HG03064 (cell line): ENCODE results near the gene XKR7.

Source experiments
- ATAC-seq: cut with Tn5 transposase; IDR thresholded peaks from one replicate; pipeline ENCODE4 v1.9.1; 2021; ENCODE audit warnings: low read depth; ENCODE audit not compliant: unreplicated experiment

The XKR7 gene

DNA sequence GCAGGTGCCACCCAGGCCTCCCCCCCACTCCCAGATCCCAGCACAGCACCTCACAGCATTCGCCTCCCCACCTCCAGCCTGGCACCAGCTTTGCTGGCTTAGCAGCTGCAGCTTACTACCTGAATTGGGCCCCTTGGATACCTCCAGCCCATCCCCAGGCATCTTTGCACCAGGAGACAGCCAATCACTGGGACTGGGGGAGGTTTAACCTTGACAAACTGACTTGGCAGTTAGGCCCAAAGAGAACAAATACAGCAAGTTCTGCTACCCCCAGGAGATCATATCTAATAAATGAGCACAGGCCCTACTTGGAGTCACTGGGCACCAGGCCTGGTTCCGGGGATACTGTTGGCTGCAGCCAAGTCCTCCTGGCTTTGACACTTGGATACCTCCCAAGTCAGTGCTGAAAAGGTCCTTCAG lies 24.9 kb upstream of the XKR7 start:
- ATAC-seq: no peak

DNA sequence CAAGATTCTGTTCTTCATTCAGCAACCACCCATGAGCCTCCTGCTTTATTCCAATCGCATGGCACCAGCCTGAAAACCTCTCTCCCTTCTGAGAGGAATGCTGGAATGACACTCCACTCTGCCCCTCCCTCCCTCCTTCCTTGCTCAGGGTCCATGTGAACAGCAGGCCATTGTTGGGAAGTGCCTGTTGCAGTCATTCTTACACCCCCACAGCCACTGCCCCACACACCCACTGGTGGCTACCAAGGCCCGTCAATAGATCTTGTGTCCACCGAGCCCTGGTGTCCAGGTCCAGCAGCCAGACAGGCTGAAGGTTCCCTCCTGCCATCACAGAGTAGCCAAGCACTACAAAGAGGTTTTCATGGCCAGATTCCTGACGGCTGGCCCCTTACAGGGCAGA lies 22.6 kb upstream of the XKR7 start:
- ATAC-seq: no peak

GRCh38 chr20:31945785-31946184 lies 22.2 kb upstream of the XKR7 start:
- ATAC-seq: no peak

- no peak for ATAC-seq
Observed at GRCh38 chr20:31948008-31948407, 19.9 kb upstream of the XKR7 start.

GRCh38 chr20:31949877-31950646 lies 17.9 kb upstream of the XKR7 start:
- ATAC-seq: no peak

DNA sequence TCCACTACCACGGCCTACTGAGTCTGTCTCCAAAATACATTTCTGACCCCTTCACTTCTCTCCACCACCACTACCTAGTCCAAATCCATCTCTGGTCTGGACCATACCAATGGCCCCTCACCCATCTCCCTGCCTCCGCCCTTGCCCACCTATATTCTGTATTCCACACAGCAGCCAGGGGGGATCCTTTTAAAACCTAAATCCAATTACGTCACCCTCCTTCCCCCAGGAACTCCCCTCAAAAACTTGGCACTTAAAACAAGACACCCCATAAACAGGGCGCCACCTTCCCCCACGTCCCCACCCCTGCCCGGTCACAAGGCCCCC lies 16.8 kb upstream of the XKR7 start:
- ATAC-seq: no peak

- ATAC-seq: peak; percentile 84
Observed at GRCh38 chr20:31951530-31952453, 16.2 kb upstream of the XKR7 start, which contains the start of gene PDRG1. Gene PDRG1, minus strand, starts transcription at chr20:31952046. Its CDS starts 85 bp downstream, at chr20:31951961.

DNA sequence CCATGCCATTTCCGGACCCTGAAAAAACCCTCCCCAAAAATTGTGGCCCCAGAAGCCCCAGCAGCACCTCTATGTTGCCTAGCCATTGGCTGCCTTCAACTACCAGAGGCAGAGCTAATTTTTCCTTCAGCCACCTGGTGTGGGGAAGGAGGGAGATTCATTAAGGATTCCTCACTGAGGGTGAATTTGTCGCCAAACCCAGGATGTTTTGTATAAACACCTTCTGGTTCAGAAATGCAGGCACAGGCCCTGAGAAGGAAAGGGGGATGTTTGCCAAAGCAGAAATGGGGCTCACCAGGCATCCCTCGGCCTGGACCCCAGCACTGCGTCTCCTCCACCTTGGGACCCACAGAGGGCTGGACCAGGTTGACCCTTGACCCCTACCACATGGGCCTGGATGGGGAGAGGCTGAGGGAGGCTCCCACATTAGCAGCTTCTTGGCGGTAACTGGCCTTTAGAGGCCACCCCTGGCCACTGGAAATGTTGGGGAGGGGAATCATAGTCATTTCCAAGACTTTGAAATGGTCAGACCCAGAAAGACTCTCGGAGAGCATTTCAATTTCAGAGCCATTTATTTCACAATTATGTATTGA lies 14.3 kb upstream of the XKR7 start:
- no peak for ATAC-seq

DNA sequence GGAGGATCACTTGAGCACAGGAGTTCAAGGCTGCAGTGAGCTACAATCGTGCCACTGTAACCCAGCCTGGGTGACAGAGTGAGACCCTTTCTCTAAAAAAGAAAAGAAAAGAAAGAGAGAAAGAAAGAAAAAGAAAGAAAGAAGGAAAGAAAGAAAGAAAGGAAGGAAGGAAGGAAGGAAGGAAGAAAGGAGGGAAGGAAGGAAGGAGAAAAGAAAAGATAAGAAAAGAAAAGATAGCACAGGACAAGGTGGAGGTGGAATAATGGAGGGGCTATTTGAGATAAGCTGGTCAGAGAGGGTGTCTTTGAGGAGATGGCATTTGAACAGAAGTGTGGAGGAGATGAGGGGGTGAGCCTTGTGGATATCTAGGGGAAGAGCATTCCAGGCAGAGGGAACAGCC lies 13.5 kb upstream of the XKR7 start:
- ATAC-seq: no peak

GRCh38 chr20:31956556-31957526 lies 11.1 kb upstream of the XKR7 start:
- ATAC-seq: no peak

- no peak for ATAC-seq
Observed at GRCh38 chr20:31962761-31963160, 5.2 kb upstream of the XKR7 start.

- ATAC-seq: no peak
Observed at GRCh38 chr20:31963889-31964288, 4.1 kb upstream of the XKR7 start.

- ATAC-seq: no peak
Observed at GRCh38 chr20:31966991-31967655, 828 bp upstream of the XKR7 start.

DNA sequence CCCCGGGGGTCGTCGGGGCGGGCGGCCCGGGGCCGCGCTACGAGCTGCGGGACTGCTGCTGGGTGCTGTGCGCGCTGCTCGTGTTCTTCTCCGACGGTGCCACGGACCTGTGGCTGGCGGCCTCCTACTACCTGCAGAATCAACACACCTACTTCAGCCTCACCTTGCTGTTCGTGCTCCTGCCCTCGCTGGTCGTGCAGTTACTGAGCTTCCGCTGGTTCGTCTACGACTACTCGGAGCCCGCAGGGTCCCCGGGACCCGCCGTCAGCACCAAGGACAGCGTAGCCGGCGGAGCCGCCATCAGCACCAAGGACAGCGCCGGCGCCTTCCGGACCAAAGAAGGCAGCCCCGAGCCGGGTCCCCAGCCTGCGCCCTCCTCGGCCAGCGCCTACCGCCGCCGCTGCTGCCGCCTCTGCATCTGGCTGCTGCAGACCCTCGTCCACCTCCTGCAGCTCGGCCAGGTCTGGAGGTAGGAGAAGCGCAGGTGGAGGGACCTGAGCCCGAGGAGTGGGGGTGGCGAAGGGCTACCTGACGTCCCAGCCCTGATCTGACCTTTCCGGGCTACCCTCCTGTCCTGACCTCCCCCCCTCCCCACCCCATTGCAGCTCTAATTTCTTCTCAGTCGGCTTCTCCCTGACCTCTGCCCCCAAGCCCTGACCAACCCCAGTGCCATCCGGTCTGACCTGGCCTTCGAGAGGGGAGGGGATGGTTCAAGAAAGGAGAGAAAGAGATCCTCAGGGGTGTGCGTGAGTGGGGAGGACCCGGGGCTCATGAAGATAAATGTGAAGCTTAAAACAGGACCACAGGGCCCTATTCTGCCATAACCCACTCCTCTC lies 558 bp downstream of the XKR7 start:
- ATAC-seq: no peak

DNA sequence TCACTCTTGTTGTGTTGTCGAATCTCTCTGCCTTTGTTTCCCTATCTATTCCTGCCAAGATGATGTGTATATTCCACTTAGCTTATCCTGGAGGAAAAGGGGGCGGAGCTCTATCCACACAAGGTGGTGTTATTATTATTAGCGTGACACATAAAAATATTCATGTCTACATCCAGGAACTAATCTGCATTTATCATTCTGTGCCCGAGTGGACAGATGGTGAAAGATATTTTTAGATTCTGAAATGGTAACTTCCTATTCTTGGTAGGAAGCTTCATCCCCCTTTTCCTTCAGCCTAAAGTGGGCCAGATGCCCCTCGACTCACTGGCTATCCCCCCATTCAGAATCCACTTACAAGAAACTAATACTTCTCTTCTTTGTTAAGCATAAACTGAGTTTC lies 2.0 kb downstream of the XKR7 start:
- ATAC-seq: no peak

DNA sequence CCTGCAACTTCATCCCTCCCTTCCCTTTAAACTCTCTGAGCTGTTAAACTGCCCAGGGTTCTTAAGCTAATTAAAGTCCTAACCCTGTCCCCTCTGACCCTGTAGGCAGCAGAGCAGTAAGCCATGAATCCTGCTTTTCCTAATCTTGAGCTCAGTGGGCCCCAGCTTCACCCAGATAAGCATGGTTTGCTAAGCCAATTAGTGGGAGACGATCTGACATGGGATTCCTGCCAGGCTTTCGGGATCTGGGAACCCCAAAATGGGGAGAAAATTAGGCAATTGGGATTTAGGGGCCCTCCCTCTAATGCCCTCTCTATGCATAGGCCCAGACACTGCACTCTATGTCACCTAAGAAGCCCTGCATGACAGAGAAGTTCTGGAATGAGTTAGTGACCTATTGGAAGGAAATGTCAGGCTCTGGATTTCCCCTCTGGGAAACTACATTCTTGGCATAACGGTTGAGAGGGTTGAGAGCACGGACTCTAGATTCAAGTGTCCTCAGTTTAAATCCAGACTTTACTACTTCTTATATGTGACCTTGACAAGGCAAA lies 4.6 kb downstream of the XKR7 start:
- ATAC-seq: no peak

DNA sequence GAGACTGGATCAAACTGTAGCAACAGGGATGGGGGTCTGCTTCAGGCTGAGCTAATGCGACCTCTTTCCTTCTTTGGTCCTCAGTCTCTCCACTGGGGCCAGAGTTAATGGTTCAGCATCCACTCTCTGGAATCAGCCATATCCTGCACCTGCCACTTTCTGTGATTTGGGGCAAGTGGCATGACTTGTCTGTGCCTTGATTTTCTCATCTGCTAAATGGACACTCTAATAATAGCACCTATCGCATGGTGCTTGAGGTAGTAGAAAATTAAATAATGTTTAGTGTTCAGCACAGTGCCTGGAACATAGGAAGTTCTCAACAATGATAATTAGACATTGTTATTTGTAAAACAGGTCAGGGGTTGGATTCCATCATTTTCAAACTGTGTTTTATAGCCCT lies 6.3 kb downstream of the XKR7 start:
- no peak for ATAC-seq

GRCh38 chr20:31974951-31975487 lies 7.1 kb downstream of the XKR7 start:
- ATAC-seq: no peak
